IMR-90 (cell line): ENCODE data around the gene ENAH. TPM values are rescaled to one million over a fixed set of nuclear protein-coding genes. Genes with fewer than 3 reads are reported as not detected.

Experiments
- ATAC-seq: fragments of 200-7000 bp; cut with Tn5 transposase; 2 replicates; pipeline ENCODE4 v1.9.1; 2020; ENCODE audit warnings: low read depth, mild to moderate bottlenecking, moderate library complexity
- BruUV-seq: library from RNA; stranded (reverse); fragments of 400-500 nt; replicated peaks from 2 replicates; lab custom pipeline; 2021; lab: Mats Ljungman, UMichigan
- CTCF ChIA-PET: fragments of 300-600 bp; formaldehyde crosslinking; extraction: SDS; loops from one replicate; lab custom pipeline; 2021; ENCODE audit warnings: antibody characterized with exemption; lab: Yijun Ruan, JAX
- POLR2A ChIA-PET: fragments of 300-600 bp; sonication (Branson Sonifier 250); formaldehyde crosslinking; loops from one replicate; lab custom pipeline; 2022; ENCODE audit warnings: antibody characterized with exemption; ENCODE audit not compliant: unreplicated experiment; lab: Charles Lee
- DNase-seq: peaks from one replicate; pipeline ENCODE4 v3.0.0; 2013
- H2AFZ ChIP-seq: replicated peaks from 2 replicates; pipeline ENCODE3; 2013; ENCODE audit warnings: low read length, mild to moderate bottlenecking; ENCODE audit not compliant: poor library complexity
- H2AK5ac ChIP-seq: 2 replicates; pipeline ENCODE4 v1.6.1; 2013; ENCODE audit warnings: low read depth, low read length, inconsistent platforms
- H2AK9ac ChIP-seq: replicated peaks from 2 replicates; pipeline ENCODE3; 2013; ENCODE audit warnings: mild to moderate bottlenecking, low read depth, low read length, moderate library complexity; ENCODE audit not compliant: poor library complexity
- H2BK120ac ChIP-seq: 2 replicates; pipeline ENCODE4 v1.6.1; 2013; ENCODE audit warnings: low read depth, low read length, inconsistent platforms
- H2BK15ac ChIP-seq: 3 replicates; pipeline ENCODE4 v1.6.1; 2013; ENCODE audit warnings: low read depth, low read length, inconsistent platforms
- H2BK20ac ChIP-seq: 2 replicates; pipeline ENCODE4 v1.6.1; 2013; ENCODE audit warnings: low read depth, mild to moderate bottlenecking, inconsistent platforms, low read length, moderate library complexity
- H2BK5ac ChIP-seq: 2 replicates; pipeline ENCODE4 v1.6.1; 2013; ENCODE audit warnings: mild to moderate bottlenecking, low read depth, low read length, inconsistent platforms; ENCODE audit not compliant: poor library complexity, severe bottlenecking
- H3K14ac ChIP-seq: replicated peaks from 2 replicates; pipeline ENCODE4 v1.6.1; 2013; ENCODE audit warnings: low read depth, low read length, inconsistent platforms
- H3K18ac ChIP-seq: 2 replicates; pipeline ENCODE4 v1.6.1; 2013; ENCODE audit warnings: low read depth, low read length, control low read depth
- H3K23ac ChIP-seq: 2 replicates; pipeline ENCODE4 v1.6.1; 2013; ENCODE audit warnings: low read depth, low read length, inconsistent platforms
- H3K27ac ChIP-seq: 2 replicates; pipeline ENCODE4 v1.5.1; 2013; ENCODE audit warnings: mild to moderate bottlenecking, control low read depth, low read length; ENCODE audit not compliant: insufficient read depth
- H3K27me3 ChIP-seq: 2 replicates; pipeline ENCODE4 v1.6.1; 2013; ENCODE audit warnings: low read length; ENCODE audit not compliant: control insufficient read depth, insufficient read depth
- H3K36me3 ChIP-seq: 2 replicates; pipeline ENCODE4 v1.6.1; 2013; ENCODE audit warnings: low read length, mixed read lengths; ENCODE audit not compliant: control insufficient read depth, insufficient read depth
- H3K4ac ChIP-seq: 2 replicates; pipeline ENCODE4 v1.6.1; 2013; ENCODE audit warnings: low read depth, low read length, inconsistent platforms
- H3K4me1 ChIP-seq: 2 replicates; pipeline ENCODE4 v1.6.1; 2013; ENCODE audit warnings: low read length, mixed read lengths; ENCODE audit not compliant: control insufficient read depth, insufficient read depth
- H3K4me2 ChIP-seq: 2 replicates; pipeline ENCODE4 v1.6.1; 2013; ENCODE audit warnings: low read depth, mild to moderate bottlenecking, control low read depth, low read length, moderate library complexity
- H3K4me3 ChIP-seq: 2 replicates; pipeline ENCODE4 v1.5.1; 2013; ENCODE audit warnings: low read depth, mild to moderate bottlenecking, control low read depth, low read length, moderate library complexity; ENCODE audit not compliant: insufficient read depth
- H3K56ac ChIP-seq: 2 replicates; pipeline ENCODE4 v1.6.1; 2013; ENCODE audit warnings: low read length, inconsistent platforms; ENCODE audit not compliant: insufficient read depth; ENCODE audit errors: extremely low read depth
- H3K79me1 ChIP-seq, 2 experiments: 2 replicates each; pipeline ENCODE4 v1.6.1; 2013; ENCODE audit warnings: low read length in 2 of 2, inconsistent platforms in 1 of 2, low read depth in 1 of 2
- H3K9ac ChIP-seq: 2 replicates; pipeline ENCODE4 v1.6.1; 2013; ENCODE audit warnings: low read depth, low read length, control low read depth
- H3K9me1 ChIP-seq: 2 replicates; pipeline ENCODE4 v1.6.1; 2013; ENCODE audit warnings: low read length, inconsistent platforms; ENCODE audit not compliant: insufficient read depth
- H3K9me3 ChIP-seq: 2 replicates; pipeline ENCODE4 v1.6.1; 2013; ENCODE audit warnings: low read length; ENCODE audit not compliant: control insufficient read depth, insufficient read depth
- H4K20me1 ChIP-seq: 2 replicates; pipeline ENCODE4 v1.6.1; 2013; ENCODE audit warnings: low read length, inconsistent platforms; ENCODE audit not compliant: insufficient read depth
- H4K5ac ChIP-seq: 2 replicates; pipeline ENCODE4 v1.6.1; 2013; ENCODE audit warnings: mild to moderate bottlenecking, low read depth, low read length, control low read depth
- H4K8ac ChIP-seq, 2 experiments: 2 replicates each; pipeline ENCODE4 v1.6.1; 2013; ENCODE audit warnings: low read depth in 2 of 2, low read length in 2 of 2, control low read depth in 1 of 2, inconsistent platforms in 1 of 2
- H4K91ac ChIP-seq: 2 replicates; pipeline ENCODE4 v1.6.1; 2013; ENCODE audit warnings: low read depth, low read length, inconsistent platforms; ENCODE audit not compliant: insufficient read depth
- BHLHE40 ChIP-seq: fragments of 150-350 bp; IDR thresholded peaks from 2 replicates; pipeline ENCODE4 v1.6.1; 2016; ENCODE audit warnings: mild to moderate bottlenecking, low read depth, low read length
- CEBPB ChIP-seq: IDR thresholded peaks from 2 replicates; pipeline ENCODE4 v1.6.1; 2012; ENCODE audit warnings: low read depth, low read length, improper control_type of control experiment
- CHD1 ChIP-seq: IDR thresholded peaks from 2 replicates; pipeline ENCODE4 v1.6.1; 2012; ENCODE audit warnings: low read depth, low read length, improper control_type of control experiment
- FOS ChIP-seq: fragments of 150-350 bp; IDR thresholded peaks from 2 replicates; pipeline ENCODE4 v1.6.1; 2016; ENCODE audit warnings: low read depth, low read length
- MAFK ChIP-seq: IDR thresholded peaks from 2 replicates; pipeline ENCODE4 v1.6.1; 2012; ENCODE audit warnings: low read depth, low read length, improper control_type of control experiment
- MAZ ChIP-seq: IDR thresholded peaks from 2 replicates; pipeline ENCODE4 v1.6.1; 2012; ENCODE audit warnings: low read depth, mild to moderate bottlenecking, low read length, improper control_type of control experiment, moderate library complexity, borderline replicate concordance
- MXI1 ChIP-seq: IDR thresholded peaks from 2 replicates; pipeline ENCODE4 v1.6.1; 2012; ENCODE audit warnings: low read depth, mild to moderate bottlenecking, low read length, moderate library complexity, borderline replicate concordance
- NFE2L2 ChIP-seq: fragments of 150-350 bp; IDR thresholded peaks from 2 replicates; pipeline ENCODE4 v1.6.1; 2016; ENCODE audit warnings: low read depth, mild to moderate bottlenecking, low read length
- POLR2A ChIP-seq: IDR thresholded peaks from 2 replicates; pipeline ENCODE4 v1.6.1; 2012; ENCODE audit warnings: mild to moderate bottlenecking, low read depth, low read length
- RAD21 ChIP-seq: IDR thresholded peaks from 2 replicates; pipeline ENCODE4 v1.6.1; 2012; ENCODE audit warnings: low read length, improper control_type of control experiment
- RCOR1 ChIP-seq: IDR thresholded peaks from 2 replicates; pipeline ENCODE4 v1.6.1; 2012; ENCODE audit warnings: mild to moderate bottlenecking, low read length, improper control_type of control experiment; ENCODE audit not compliant: insufficient replicate concordance
- RFX5 ChIP-seq: IDR thresholded peaks from 2 replicates; pipeline ENCODE4 v1.8.0; 2012; ENCODE audit warnings: low read depth, mild to moderate bottlenecking, low read length, moderate library complexity
- SMC3 ChIP-seq: fragments of 150-350 bp; IDR thresholded peaks from 2 replicates; pipeline ENCODE4 v1.6.1; 2016; ENCODE audit warnings: low read depth, mild to moderate bottlenecking, antibody characterized with exemption, low read length, moderate library complexity
- WGBS, 2 experiments: methylation state at CpG; one replicate each; pipeline versions ENCODE4 v1.1.5 to v1.1.7; 2013; ENCODE audit warnings: missing lambda C conversion rate in 2 of 2; ENCODE audit not compliant: insufficient read length in 1 of 2; ENCODE audit errors: extremely low coverage in 2 of 2; 5-methylcytosine and 5-hydroxymethylcytosine counted together
- dilution Hi-C: fragments of 300-500 bp; cut with HindIII; formaldehyde crosslinking; loops from one replicate; pipeline ENCODE4 v1.14.3; 2018; ENCODE audit warnings: low sequenced_read_pairs; ENCODE audit not compliant: unreplicated experiment
- in situ Hi-C: fragments of 300-500 bp; cut with MboI; formaldehyde crosslinking; loops from 3 replicates; pipeline ENCODE4 v1.14.3; 2019; ENCODE audit warnings: low sequenced_read_pairs, inconsistent platforms, mixed read lengths
- intact Hi-C: fragments of 100-400 bp; cut with micrococcal nuclease; formaldehyde crosslinking; loops from 2 replicates; pipeline ENCODE4 v1.10.0; 2022
- polyA plus RNA-seq, 3 experiments: library from polyadenylated mRNA; depleted of rRNA; stranded (reverse); fragments of >200 nt; gene quantifications; 2 replicates each; pipeline ENCODE4 v1.2.3, GENCODE V29; 2012; ENCODE audit warnings: low replicate concordance in 1 of 3
- total RNA-seq: library from RNA; depleted of rRNA; stranded (reverse); fragments of >200 nt; gene quantifications from 2 replicates; pipeline ENCODE4 v1.2.3, GENCODE V29; 2012
- TF ChIP-seq, protein P1 (sequence below): fragments of 150-350 bp; IDR thresholded peaks from 2 replicates; pipeline ENCODE4 v1.6.1; 2016; ENCODE audit warnings: low read depth, mild to moderate bottlenecking, low read length, moderate library complexity, borderline replicate concordance
- TF ChIP-seq, protein P2 (sequence below): conservative IDR thresholded peaks from 2 replicates; pipeline ENCODE4 v1.5.1; 2012; ENCODE audit warnings: mild to moderate bottlenecking, low read depth, low read length, improper control_type of control experiment
- TF ChIP-seq, protein P3 (sequence below): fragments of 150-350 bp; IDR thresholded peaks from 2 replicates; pipeline ENCODE4 v1.6.1; 2017; ENCODE audit warnings: mild to moderate bottlenecking, antibody characterized with exemption, low read length, low read depth

Gene ENAH
- total and polyA plus RNA-seq, 2 of the 4 experiments (the other 2 are of a cell fraction), result 61.3 to 86.9 TPM

DNA sequence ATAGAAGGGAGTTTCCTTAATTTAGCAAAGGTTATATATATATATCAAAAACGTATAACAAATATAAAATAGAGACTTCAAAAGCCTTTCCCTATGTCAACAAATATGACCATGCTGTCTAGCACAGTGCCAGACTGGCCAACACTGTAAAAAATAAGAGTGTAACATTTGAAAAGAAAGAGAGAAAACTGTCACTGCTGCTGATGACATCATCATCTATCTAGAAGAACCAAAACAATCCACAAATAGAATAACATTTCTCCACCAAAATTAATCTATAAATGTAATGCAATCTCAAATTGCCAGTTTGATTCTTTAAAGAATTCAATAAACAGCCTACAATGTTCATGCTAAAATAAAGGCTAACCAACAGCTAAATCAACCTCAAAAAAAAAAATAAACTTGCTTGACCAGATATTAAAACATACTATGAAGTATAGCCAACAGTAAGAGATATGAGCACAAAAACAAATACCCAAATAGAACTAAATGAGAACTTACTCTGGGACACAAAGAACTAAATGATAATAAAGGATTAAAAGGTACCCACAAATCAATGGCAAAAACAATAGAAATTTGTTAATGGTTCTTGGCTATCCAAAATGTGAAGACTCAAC, 50.2 kb downstream of the ENAH start:
- Histone ChIP-seq H4K20me1 (peaks cover 77% of the 10 kb centered on the region), H3K14ac (no peak overlapping the region), H3K4me1 (0 out of 2 replicates have a peak, but pooled peaks cover 3% of the 10 kb centered on the region), H3K9ac (no peak overlapping the region), H3K56ac (no peak overlapping the region), H4K5ac (no peak overlapping the region), H3K4me3 (no peak overlapping the region), H3K23ac (no peak overlapping the region), H3K9me3 (0 out of 2 replicates have a peak, but pooled peaks cover 2% of the 10 kb centered on the region), H3K79me1 (peaks cover 13 to 65% of the 10 kb centered on the region in 2 experiments), H2AK9ac (no peak overlapping the region), H2AFZ (no peak overlapping the region), H2BK15ac (no peak overlapping the region), H3K27ac (no peak overlapping the region), H4K8ac (no peak overlapping the region), H4K91ac (no peak overlapping the region), H3K4me2 (no peak overlapping the region), H3K36me3 (peaks cover 6% of the 10 kb centered on the region), H2BK5ac (no peak overlapping the region), H2BK20ac (no peak overlapping the region), H3K4ac (no peak overlapping the region), H3K9me1 (peaks cover 9% of the 10 kb centered on the region; the same call in 1 of the 2 replicates), H2BK120ac (no peak overlapping the region), H3K18ac (no peak overlapping the region), H2AK5ac (no peak overlapping the region), H3K27me3 (no peaks in the 10 kb centered on the region)
- WGBS, 2 experiments, result no CpG with 5 or more reads among the region's 1 CpG
- TF ChIP-seq NFE2L2 (no peak), BHLHE40 (no peak), MAZ (no peak), CHD1 (no peak), RFX5 (no peak), RAD21 (no peak), MAFK (no peak), CEBPB (no peak), POLR2A (no peak), MXI1 (no peak), RCOR1 (no peak), FOS (no peak), SMC3 (no peak)
- TF ChIP-seq, protein P1, sequence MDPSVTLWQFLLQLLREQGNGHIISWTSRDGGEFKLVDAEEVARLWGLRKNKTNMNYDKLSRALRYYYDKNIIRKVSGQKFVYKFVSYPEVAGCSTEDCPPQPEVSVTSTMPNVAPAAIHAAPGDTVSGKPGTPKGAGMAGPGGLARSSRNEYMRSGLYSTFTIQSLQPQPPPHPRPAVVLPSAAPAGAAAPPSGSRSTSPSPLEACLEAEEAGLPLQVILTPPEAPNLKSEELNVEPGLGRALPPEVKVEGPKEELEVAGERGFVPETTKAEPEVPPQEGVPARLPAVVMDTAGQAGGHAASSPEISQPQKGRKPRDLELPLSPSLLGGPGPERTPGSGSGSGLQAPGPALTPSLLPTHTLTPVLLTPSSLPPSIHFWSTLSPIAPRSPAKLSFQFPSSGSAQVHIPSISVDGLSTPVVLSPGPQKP, result no peak
- TF ChIP-seq, protein P2, sequence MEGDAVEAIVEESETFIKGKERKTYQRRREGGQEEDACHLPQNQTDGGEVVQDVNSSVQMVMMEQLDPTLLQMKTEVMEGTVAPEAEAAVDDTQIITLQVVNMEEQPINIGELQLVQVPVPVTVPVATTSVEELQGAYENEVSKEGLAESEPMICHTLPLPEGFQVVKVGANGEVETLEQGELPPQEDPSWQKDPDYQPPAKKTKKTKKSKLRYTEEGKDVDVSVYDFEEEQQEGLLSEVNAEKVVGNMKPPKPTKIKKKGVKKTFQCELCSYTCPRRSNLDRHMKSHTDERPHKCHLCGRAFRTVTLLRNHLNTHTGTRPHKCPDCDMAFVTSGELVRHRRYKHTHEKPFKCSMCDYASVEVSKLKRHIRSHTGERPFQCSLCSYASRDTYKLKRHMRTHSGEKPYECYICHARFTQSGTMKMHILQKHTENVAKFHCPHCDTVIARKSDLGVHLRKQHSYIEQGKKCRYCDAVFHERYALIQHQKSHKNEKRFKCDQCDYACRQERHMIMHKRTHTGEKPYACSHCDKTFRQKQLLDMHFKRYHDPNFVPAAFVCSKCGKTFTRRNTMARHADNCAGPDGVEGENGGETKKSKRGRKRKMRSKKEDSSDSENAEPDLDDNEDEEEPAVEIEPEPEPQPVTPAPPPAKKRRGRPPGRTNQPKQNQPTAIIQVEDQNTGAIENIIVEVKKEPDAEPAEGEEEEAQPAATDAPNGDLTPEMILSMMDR, result no peak
- TF ChIP-seq, protein P3, sequence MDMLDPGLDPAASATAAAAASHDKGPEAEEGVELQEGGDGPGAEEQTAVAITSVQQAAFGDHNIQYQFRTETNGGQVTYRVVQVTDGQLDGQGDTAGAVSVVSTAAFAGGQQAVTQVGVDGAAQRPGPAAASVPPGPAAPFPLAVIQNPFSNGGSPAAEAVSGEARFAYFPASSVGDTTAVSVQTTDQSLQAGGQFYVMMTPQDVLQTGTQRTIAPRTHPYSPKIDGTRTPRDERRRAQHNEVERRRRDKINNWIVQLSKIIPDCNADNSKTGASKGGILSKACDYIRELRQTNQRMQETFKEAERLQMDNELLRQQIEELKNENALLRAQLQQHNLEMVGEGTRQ, result no peak
- intact Hi-C loops, result loop anchor here (2.0 to 5.0 kb wide), 2 partner anchors 35 to 66 kb away; no protein-coding TSS in a partner anchor
- CTCF ChIA-PET, result interaction anchor here (1.3 kb wide), 1 partner anchor 53 kb away, joined by 4 read pairs; no protein-coding TSS in a partner anchor
- DNase-seq, result no peak
- dilution Hi-C loops, result no loop called here
- ATAC-seq, result no peak
- POLR2A ChIA-PET, result no interaction called here
- in situ Hi-C loops, result no loop called here
- BruUV-seq, result no TSS peak
